NCI-H524 treated with DMSO at 0.1 percent for 48 hours (cell line): ENCODE measurements around the gene SOWAHD.
A peak's percentile ranks its signal among the peaks of the same experiment; 100 is the strongest.
"Not testable (repeated sequence)": the region's sequence is repeated elsewhere in the genome, so short reads cannot be mapped to it uniquely, and the experiment has no call there.

ENCODE experiments used
- DNase-seq: peaks from one replicate; lab custom pipeline; 2025; lab: John Stamatoyannopoulos, UW

The SOWAHD gene

DNA sequence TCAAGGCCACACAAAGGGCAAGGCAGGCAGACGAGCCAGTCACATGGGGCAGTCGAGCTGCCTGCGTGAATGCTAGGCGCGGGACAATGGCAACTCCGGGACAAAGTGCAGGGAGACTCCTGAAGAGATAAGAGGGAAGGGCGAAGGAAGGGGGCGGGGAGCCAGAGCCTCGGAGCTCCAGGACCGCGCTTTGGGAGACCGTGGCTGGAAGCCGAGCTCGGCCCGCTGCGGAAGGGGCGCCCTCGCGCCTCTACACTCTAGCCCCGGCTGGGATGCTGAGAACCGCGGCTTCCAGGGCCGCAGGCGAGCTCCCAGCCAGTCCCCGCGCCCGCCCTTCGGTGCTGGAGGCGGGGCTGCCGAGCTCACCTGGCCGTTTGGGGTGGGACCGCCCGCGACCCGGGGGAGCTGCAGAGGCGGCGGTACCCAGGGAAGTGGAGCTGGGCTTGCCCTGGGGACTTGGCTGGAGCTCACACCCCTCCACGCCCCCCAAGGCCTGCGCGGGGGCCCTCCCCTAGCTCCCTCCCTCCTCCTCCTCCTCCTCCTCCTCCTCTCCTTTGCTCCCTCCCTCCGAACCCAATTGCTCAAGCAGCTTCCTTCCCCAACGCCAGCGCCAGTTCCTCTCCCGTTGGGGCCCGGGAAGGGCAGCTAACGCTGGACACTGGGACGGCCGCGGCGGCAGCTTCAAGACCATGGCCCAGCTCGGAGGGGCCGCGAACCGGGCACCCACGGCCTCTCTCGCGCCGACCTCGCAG, at the start of gene SOWAHD:
Gene SOWAHD (plus strand): TSS at position 610 of the 752 bp plus-strand sequence. CDS start 80 bp downstream, at position 690.
- no peak for DNase-seq

- no peak for DNase-seq
Measured at GRCh38 chrX:119708936-119709335, 49.5 kb upstream of the SOWAHD start.

- DNase-seq = no peak
Measured at GRCh38 chrX:119709630-119710029, 48.8 kb upstream of the SOWAHD start.

DNA sequence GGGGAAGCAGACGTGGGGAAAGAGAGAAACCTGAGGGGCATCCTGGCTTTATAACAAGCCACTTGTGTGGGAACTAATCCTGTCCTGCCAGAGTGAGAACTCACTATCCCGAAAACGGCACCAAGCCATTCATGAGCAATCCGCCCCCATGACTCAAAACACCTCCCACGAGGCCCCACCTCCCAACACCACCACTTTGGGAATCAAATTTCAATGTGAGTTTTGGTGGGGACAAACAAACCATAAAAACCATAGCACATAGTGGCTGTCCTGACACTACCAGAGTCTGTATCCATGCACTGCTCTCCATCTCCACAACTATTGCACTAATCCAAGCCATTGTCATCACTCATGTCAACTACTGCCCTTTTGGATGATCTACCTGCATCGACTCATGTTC, 36.9 kb upstream of the SOWAHD start:
- no peak for DNase-seq

DNA sequence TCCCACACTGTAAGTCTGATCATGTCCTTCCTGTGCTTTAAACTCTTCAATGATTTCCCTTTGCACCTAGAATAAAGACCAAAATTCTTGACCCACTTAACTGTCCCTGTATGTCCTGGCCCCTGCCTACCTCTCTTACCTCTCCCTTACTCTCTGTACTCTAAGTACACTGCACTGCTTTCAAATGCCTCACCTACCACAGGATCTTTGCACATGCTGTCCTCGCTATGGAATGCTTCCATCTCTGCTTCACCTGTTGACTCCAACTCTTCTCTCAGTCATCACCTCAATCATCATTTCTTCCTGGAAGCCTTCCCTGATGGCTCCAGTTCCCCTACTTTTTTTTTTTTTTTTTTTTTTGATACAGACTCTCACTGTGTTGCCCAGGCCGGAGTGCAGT, 36.5 kb upstream of the SOWAHD start:
- no peak for DNase-seq

DNA sequence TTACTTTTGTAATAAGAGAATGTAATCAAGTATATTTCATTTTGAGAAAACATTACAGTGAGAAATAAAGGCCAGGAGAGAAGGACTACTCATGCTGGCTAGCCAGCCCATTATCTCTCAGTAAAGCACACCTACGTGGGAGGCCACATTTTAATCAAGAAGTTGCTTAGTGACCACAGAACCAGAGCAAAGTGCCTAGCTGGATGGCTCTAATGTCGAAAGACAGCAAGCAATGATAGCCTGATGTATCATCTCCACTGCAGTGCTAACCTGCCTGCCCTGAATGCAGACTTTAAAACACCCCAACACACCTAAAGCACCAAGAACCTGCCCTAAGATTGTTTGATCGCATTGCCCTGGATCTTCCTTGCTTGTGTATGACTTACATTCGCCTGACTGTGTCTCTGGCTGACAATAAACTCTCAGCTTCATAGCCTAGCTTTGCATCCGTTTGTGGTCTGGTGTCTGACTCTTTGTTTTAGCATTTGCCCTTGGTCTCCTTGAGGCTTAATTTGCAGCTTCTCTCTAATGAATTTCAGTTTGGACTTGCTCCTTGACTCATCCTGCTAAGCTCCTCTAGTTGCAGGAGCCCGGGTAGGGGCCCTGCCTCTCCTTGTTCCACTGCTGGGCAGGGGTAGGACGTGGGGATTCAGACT, 31.4 kb upstream of the SOWAHD start:
- no peak for DNase-seq

GRCh38 chrX:119728487-119728886, 29.9 kb upstream of the SOWAHD start:
- no peak for DNase-seq

GRCh38 chrX:119729408-119730201, 28.8 kb upstream of the SOWAHD start:
- DNase-seq = peak; percentile 28

GRCh38 chrX:119734897-119735339, 23.5 kb upstream of the SOWAHD start:
- DNase-seq = peak; percentile 7

- peak; percentile 63 for DNase-seq
Measured at GRCh38 chrX:119735467-119735866, 22.9 kb upstream of the SOWAHD start.

- DNase-seq = no peak
Measured at GRCh38 chrX:119736206-119736764, 22.1 kb upstream of the SOWAHD start.

DNA sequence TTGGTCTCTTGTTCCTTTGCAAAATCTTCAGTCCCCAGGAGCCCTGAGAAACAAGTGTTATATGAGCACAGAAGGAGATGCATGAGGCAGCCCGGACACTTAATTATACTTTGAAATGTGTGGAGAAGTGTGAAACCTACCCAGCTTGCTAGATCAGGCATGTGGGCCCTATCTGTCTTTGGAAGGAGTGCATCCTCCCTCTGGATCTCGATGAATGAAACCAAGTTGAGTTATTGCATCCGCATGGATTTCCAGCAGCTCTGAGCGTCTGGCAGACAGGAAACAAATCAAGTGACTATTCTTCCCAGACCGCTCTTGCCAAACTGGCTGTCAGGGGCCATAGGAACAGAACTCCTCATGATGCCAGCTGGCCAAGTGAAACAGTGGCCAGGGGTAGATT, 19.6 kb upstream of the SOWAHD start:
- no peak for DNase-seq

DNA sequence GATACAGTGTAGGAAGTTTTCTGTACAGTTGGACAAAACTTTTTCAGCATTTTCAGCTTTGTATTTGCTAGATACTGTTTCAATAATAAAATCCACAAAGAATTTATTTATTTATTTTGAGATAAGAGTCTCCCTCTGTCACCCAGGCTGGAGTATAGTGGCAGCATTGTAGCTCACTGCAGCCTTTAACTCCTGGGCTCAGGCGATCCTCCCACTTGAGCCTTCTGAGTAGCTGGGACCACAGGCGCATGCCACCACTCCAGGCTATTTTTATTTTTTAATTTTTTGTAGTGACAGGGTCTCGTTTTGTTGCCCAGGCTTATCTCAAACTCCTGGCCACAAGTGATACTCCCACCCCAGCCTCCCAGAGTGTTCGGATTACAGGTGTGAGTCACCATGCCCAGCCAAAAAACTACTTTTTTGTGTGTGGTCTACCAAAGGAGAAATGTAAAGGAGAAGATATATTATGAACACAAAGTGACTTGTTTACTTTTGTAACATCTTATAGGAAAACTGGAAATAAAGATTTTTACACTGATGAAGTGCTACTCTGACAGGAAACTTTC, 13.0 kb upstream of the SOWAHD start:
- DNase-seq = no peak

- not testable (repeated sequence) for DNase-seq
Measured at GRCh38 chrX:119750131-119750530, 8.3 kb upstream of the SOWAHD start.

- not testable (repeated sequence) for DNase-seq
Measured at GRCh38 chrX:119750751-119751150, 7.6 kb upstream of the SOWAHD start.

- no peak for DNase-seq
Measured at GRCh38 chrX:119753001-119753400, 5.4 kb upstream of the SOWAHD start.

DNA sequence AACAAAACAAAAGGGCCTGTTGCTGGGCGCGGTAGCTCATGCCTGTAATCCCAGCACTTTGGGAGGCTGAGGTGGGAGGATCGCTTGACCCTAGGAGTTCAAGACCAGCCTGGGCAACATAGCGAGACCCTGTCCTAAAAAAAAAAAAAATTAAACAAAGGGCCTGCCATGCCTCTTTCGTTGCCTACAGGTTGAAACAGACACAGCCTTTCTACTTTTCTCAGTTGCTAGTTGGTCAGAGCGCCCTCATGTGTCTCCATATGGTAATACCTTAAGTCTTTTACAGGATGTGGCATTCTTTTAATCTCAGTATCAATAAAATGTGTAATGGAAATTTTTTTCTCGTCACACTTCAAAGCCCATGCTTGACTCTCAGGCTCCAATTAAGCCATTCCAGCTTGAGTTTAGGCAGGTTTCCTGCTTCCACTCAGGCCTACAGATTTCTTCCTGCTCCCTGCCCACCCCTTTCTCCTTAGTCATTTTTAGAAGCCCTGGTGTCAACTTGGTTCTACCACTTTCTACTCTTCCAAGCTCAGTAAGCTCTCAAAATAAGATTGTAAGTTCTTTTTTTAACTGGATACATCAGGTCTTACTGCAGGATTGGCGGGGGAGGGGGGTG, 4.6 kb upstream of the SOWAHD start:
- peak; percentile 23 for DNase-seq

- no peak for DNase-seq
Measured at GRCh38 chrX:119755981-119756533, 2.3 kb upstream of the SOWAHD start.

- no peak for DNase-seq
Measured at GRCh38 chrX:119756926-119757635, 1.3 kb upstream of the SOWAHD start.

DNA sequence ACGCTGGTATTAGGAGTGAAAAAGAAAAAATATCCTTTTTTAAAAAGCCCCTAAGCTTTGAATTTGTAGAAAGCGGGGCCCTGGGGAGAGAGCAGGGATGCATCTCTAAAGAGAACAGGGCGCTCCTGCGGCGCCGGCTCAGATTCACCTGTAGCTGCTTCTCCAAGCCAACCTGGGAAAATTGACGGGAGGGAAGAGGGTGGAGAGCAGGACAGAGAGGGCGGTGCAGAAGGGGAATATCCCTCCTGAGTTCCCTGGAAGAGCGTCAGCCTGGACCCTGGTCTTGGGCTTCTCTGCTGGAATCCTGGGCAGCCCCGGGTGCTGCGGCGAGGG, 776 bp upstream of the SOWAHD start:
- no peak for DNase-seq
